Measurements from ENCODE around the gene PBX2.

DNA sequence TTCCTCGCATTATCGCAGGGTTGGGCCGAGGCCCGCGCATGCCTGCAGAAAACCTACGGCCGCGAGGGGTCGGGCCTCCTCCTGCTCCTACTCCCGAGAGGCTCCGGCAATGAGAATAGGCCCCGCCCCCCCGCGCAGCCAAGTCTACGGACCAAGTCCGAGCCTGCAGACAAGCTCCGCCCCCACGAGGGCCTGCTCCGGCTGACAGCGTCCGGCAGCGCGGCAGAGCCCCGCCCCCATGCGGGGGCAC lies 5.6 kb upstream of the PBX2 start:
- TF ChIP-seq, protein P1, sequence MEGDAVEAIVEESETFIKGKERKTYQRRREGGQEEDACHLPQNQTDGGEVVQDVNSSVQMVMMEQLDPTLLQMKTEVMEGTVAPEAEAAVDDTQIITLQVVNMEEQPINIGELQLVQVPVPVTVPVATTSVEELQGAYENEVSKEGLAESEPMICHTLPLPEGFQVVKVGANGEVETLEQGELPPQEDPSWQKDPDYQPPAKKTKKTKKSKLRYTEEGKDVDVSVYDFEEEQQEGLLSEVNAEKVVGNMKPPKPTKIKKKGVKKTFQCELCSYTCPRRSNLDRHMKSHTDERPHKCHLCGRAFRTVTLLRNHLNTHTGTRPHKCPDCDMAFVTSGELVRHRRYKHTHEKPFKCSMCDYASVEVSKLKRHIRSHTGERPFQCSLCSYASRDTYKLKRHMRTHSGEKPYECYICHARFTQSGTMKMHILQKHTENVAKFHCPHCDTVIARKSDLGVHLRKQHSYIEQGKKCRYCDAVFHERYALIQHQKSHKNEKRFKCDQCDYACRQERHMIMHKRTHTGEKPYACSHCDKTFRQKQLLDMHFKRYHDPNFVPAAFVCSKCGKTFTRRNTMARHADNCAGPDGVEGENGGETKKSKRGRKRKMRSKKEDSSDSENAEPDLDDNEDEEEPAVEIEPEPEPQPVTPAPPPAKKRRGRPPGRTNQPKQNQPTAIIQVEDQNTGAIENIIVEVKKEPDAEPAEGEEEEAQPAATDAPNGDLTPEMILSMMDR (conservative IDR thresholded peaks at IDR 0.05; ENCODE audit: low read depth in 2 of 2) = peak in 1 of 2 experiments; percentile 44; a peak in 2 of 4 replicates
- TF ChIP-seq POLR2AphosphoS5 (IDR thresholded peaks at IDR 0.05; ENCODE audit: low read depth) (no peak), EZH2phosphoT487 (IDR thresholded peaks at IDR 0.05; ENCODE audit: unreplicated experiment) (no peak), EZH2 (IDR thresholded peaks at IDR 0.05; ENCODE audit: low read depth, unreplicated experiment) (no peak)
- TF ChIP-seq, protein P2, sequence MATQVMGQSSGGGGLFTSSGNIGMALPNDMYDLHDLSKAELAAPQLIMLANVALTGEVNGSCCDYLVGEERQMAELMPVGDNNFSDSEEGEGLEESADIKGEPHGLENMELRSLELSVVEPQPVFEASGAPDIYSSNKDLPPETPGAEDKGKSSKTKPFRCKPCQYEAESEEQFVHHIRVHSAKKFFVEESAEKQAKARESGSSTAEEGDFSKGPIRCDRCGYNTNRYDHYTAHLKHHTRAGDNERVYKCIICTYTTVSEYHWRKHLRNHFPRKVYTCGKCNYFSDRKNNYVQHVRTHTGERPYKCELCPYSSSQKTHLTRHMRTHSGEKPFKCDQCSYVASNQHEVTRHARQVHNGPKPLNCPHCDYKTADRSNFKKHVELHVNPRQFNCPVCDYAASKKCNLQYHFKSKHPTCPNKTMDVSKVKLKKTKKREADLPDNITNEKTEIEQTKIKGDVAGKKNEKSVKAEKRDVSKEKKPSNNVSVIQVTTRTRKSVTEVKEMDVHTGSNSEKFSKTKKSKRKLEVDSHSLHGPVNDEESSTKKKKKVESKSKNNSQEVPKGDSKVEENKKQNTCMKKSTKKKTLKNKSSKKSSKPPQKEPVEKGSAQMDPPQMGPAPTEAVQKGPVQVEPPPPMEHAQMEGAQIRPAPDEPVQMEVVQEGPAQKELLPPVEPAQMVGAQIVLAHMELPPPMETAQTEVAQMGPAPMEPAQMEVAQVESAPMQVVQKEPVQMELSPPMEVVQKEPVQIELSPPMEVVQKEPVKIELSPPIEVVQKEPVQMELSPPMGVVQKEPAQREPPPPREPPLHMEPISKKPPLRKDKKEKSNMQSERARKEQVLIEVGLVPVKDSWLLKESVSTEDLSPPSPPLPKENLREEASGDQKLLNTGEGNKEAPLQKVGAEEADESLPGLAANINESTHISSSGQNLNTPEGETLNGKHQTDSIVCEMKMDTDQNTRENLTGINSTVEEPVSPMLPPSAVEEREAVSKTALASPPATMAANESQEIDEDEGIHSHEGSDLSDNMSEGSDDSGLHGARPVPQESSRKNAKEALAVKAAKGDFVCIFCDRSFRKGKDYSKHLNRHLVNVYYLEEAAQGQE (IDR thresholded peaks at IDR 0.05; ENCODE audit: unreplicated experiment) = no peak
